Parathyroid adenoma (tissue), 2 donors: Measurements from ENCODE around the gene MDFI.

Source experiments
- H2AFZ ChIP-seq: fragments of 300-600 bp; sonication (generic); one replicate; pipeline ENCODE4 v1.7.0; 2017; ENCODE audit warnings: antibody characterized with exemption, mild to moderate bottlenecking
- H3K27ac ChIP-seq: fragments of 300-600 bp; sonication (generic); one replicate; pipeline ENCODE4 v1.7.0; 2017
- H3K27me3 ChIP-seq: fragments of 300-600 bp; sonication (generic); one replicate; pipeline ENCODE4 v1.7.0; 2017; ENCODE audit warnings: low read length; ENCODE audit not compliant: control insufficient read depth, insufficient read depth
- H3K36me3 ChIP-seq: fragments of 300-600 bp; sonication (generic); one replicate; pipeline ENCODE4 v1.7.0; 2017; ENCODE audit warnings: low read length; ENCODE audit not compliant: control insufficient read depth, insufficient read depth
- H3K4me1 ChIP-seq: fragments of 300-600 bp; sonication (generic); one replicate; pipeline ENCODE4 v1.7.0; 2017; ENCODE audit warnings: control low read depth
- H3K4me2 ChIP-seq: fragments of 300-600 bp; sonication (generic); one replicate; pipeline ENCODE4 v1.7.0; 2017; ENCODE audit warnings: low read length
- H3K4me3 ChIP-seq: fragments of 300-600 bp; sonication (generic); one replicate; pipeline ENCODE4 v1.7.0; 2017; ENCODE audit warnings: low read depth, low read length
- H3K79me2 ChIP-seq: fragments of 300-600 bp; sonication (generic); one replicate; pipeline ENCODE4 v1.7.0; 2017; ENCODE audit warnings: control low read depth
- H3K9ac ChIP-seq: fragments of 300-600 bp; sonication (generic); one replicate; pipeline ENCODE4 v1.7.0; 2017; ENCODE audit warnings: mild to moderate bottlenecking
- H3K9me3 ChIP-seq: fragments of 300-600 bp; sonication (generic); one replicate; pipeline ENCODE4 v1.7.0; 2017; ENCODE audit warnings: low read length; ENCODE audit not compliant: control insufficient read depth
- TF ChIP-seq, protein P1 (sequence below): fragments of 300-600 bp; sonication (generic); IDR thresholded peaks from one replicate; pipeline ENCODE4 v1.7.0; 2017; ENCODE audit warnings: antibody characterized with exemption, mild to moderate bottlenecking
- donor health status: primary hyperparathyroidism.

The MDFI gene

DNA sequence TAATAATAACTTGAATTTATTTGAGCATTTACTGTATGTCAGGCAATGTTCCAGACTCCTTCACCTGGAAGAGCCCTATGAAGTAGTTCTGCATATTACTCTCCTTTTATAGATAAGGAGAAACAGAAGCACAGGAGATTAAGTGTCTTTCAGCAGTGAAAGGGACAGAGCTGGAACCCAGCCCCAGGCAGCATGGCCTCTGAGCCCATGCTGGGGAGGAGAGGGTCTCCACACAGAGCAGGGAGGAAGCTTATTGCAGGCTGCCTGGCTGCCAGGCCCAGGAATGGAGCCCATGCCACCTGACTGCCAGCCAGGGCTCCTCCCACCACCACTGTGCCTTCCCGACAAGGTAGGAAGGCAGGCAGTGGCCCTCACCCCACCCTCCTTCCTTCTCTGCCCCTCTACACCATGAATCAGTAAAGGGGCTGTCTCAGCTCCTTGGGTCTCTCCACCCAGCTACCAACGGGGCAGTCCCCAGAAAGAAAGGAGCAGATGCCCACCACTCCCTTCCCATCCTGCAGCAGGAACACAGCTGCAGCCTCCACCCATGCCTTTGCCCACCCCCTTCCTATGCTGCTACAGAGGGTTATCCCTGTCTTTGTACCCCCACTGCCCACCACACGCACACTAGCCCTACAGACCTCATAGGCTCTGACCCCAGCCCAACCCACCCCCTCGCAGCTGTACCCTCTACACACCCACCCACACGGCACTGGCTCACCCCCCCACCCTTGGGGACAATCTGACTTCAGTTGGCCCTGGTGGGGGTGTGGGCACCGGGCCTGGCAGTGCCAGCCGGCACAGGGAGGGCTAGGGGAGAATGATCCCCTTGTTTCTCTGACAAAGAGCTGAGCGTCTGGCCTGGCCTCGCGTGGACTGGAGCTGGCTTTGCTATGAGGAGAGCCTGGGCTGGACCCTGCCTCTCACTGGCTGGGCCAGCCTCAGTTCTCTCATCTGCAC is 55.3 kb downstream of the MDFI start:
- H3K9ac ChIP-seq, result no peak overlapping the region
- H3K27me3 ChIP-seq, result no peaks in the 10 kb centered on the region
- TF ChIP-seq, protein P1, sequence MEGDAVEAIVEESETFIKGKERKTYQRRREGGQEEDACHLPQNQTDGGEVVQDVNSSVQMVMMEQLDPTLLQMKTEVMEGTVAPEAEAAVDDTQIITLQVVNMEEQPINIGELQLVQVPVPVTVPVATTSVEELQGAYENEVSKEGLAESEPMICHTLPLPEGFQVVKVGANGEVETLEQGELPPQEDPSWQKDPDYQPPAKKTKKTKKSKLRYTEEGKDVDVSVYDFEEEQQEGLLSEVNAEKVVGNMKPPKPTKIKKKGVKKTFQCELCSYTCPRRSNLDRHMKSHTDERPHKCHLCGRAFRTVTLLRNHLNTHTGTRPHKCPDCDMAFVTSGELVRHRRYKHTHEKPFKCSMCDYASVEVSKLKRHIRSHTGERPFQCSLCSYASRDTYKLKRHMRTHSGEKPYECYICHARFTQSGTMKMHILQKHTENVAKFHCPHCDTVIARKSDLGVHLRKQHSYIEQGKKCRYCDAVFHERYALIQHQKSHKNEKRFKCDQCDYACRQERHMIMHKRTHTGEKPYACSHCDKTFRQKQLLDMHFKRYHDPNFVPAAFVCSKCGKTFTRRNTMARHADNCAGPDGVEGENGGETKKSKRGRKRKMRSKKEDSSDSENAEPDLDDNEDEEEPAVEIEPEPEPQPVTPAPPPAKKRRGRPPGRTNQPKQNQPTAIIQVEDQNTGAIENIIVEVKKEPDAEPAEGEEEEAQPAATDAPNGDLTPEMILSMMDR, result no peak
- no peaks in the 10 kb centered on the region for H3K36me3 ChIP-seq
- H2AFZ ChIP-seq, result no peak overlapping the region
- no peaks in the 10 kb centered on the region for H3K9me3 ChIP-seq
- no peak overlapping the region for H3K4me2 ChIP-seq
- no peaks in the 10 kb centered on the region for H3K4me1 ChIP-seq
- no peak overlapping the region for H3K27ac ChIP-seq
- H3K79me2 ChIP-seq, result peaks cover 19% of the 10 kb centered on the region
- no peak overlapping the region for H3K4me3 ChIP-seq

DNA sequence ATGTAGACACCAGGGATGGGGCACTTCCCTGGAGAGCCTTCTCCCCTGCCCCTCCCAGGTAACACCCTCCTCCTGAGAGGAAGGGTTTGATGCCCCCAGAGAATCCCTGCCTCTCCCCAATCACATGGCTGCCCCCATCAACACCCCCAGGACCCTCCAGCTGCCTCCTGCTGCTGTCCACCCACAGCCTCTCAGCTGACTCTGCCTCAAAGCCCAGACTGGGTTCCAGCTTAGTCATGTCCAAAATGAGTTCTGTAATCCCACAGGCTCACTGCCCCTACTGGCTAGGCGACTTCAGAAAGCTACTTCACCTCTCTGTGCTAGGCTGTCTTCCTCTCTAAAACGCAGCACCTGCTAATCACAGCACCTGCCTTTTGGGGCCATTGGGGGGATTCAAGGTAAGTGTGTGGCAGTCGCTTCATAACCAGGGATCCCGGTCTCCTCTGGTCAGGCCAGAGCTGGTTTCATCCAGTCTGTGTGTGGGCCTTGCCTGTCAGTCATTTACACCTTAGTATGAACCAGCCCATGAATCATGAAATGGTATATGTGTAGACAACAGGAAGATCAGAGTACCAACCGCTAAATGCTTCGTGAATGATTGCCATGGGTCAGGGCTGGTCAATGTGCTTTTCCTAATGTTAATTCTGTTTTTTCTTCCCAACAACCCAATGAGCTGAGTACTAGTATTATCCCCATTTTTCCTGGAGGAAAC is 56.7 kb downstream of the MDFI start:
- Histone ChIP-seq H3K27ac (no peak overlapping the region), H3K79me2 (peaks cover 19% of the 10 kb centered on the region), H3K9me3 (no peaks in the 10 kb centered on the region), H3K9ac (no peak overlapping the region), H3K4me3 (no peak overlapping the region), H3K4me2 (no peak overlapping the region), H3K27me3 (no peaks in the 10 kb centered on the region), H3K36me3 (no peaks in the 10 kb centered on the region), H3K4me1 (no peaks in the 10 kb centered on the region), H2AFZ (no peak overlapping the region)
- TF ChIP-seq, protein P1, result no peak

DNA sequence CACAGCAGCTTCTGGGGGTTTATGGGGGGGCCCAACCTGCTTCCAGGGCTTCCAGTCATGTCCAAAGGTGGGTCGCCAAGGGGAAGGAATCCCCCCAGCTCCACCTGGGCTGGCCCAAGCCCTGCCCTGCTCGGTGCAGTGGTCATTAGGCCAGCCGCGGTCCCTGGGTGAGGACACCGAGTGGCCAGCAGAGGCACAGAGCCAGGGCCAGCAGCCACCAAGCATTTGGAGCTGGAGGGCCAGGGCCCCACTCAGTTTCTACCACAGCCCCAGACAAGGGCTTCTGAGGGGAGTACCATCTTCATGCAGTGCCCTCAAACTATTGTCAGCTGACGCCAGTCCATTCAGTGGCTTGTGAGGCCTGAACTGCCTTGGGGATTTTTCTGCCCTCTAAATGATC is 57.6 kb downstream of the MDFI start:
- Histone ChIP-seq H3K4me3 (no peak overlapping the region), H3K9me3 (no peaks in the 10 kb centered on the region), H3K27ac (no peak overlapping the region), H3K9ac (no peak overlapping the region), H2AFZ (no peak overlapping the region), H3K36me3 (no peaks in the 10 kb centered on the region), H3K27me3 (no peaks in the 10 kb centered on the region), H3K79me2 (peaks cover 20% of the 10 kb centered on the region), H3K4me1 (no peaks in the 10 kb centered on the region), H3K4me2 (no peak overlapping the region)
- TF ChIP-seq, protein P1, result no peak

DNA sequence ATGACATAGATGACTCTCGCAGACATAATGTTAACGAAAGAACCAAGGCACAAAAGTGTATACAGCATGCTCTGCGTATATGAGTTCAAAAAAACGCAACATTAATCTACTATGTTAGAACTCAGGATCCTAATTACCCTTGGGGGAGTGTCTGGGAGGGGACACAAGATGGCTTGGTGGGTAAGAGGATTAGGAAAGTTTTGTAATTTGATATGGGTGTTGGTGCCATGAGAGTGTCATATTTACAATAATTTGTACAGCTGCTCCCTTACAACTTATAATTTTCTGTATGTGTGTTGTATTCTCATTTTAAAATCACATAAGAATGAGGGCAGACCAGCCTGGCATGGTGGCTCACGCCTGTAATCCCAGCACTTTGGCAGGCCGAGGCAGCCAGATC is 58.5 kb downstream of the MDFI start:
- H3K4me1 ChIP-seq, result no peaks in the 10 kb centered on the region
- H3K9me3 ChIP-seq, result no peaks in the 10 kb centered on the region
- no peak overlapping the region for H3K4me2 ChIP-seq
- H3K79me2 ChIP-seq, result peaks cover 26% of the 10 kb centered on the region
- no peak overlapping the region for H3K9ac ChIP-seq
- no peak overlapping the region for H3K27ac ChIP-seq
- no peaks in the 10 kb centered on the region for H3K27me3 ChIP-seq
- H3K36me3 ChIP-seq, result no peaks in the 10 kb centered on the region
- TF ChIP-seq, protein P1, result no peak
- H3K4me3 ChIP-seq, result no peak overlapping the region
- H2AFZ ChIP-seq, result no peak overlapping the region
